Stimulated activated CD8-positive, alpha-beta memory T cell treated with anti-CD3 and anti-CD28 coated beads, Interleukin-12 subunit alpha, Interleukin-12 subunit beta, amount 100 ng/mL, for 24 hours (primary cell): ENCODE measurements around the gene RTP3.

ENCODE experiments used
- DNase-seq: peaks from one replicate; pipeline ENCODE4 v3.0.0-alpha.2; 2020; ENCODE audit errors: extremely low read depth

The RTP3 gene

GRCh38 chr3:46469680-46470357 is 28.0 kb upstream of the RTP3 start:
- no peak for DNase-seq

- DNase-seq: no peak
These were observed 26.9 kb upstream of the RTP3 start for GRCh38 chr3:46470831-46471230.

GRCh38 chr3:46471371-46471914 is 26.3 kb upstream of the RTP3 start:
- no peak for DNase-seq

GRCh38 chr3:46472736-46473135 is 25.0 kb upstream of the RTP3 start:
- no peak for DNase-seq

- DNase-seq: no peak
These were observed 20.6 kb upstream of the RTP3 start for GRCh38 chr3:46477145-46477544.

GRCh38 chr3:46477756-46478155 is 20.0 kb upstream of the RTP3 start:
- DNase-seq: no peak

GRCh38 chr3:46478341-46478740 is 19.4 kb upstream of the RTP3 start:
- no peak for DNase-seq

- DNase-seq: no peak
These were observed 18.8 kb upstream of the RTP3 start for GRCh38 chr3:46479021-46479420.

GRCh38 chr3:46479696-46480095 is 18.1 kb upstream of the RTP3 start:
- no peak for DNase-seq

GRCh38 chr3:46480491-46481195 is 17.1 kb upstream of the RTP3 start:
- DNase-seq: no peak

GRCh38 chr3:46481636-46482035 is 16.1 kb upstream of the RTP3 start:
- DNase-seq: no peak

GRCh38 chr3:46482632-46483350 is 15.0 kb upstream of the RTP3 start:
- no peak for DNase-seq

GRCh38 chr3:46483825-46484224 is 14.0 kb upstream of the RTP3 start:
- DNase-seq: no peak

- DNase-seq: no peak
These were observed 13.4 kb upstream of the RTP3 start for GRCh38 chr3:46484388-46484787.

GRCh38 chr3:46484911-46485778 is 12.6 kb upstream of the RTP3 start:
- DNase-seq: no peak

- no peak for DNase-seq
These were observed 12.0 kb upstream of the RTP3 start for GRCh38 chr3:46485779-46486175.

GRCh38 chr3:46488735-46489361 is 8.9 kb upstream of the RTP3 start:
- peak; percentile 80 for DNase-seq

- no peak for DNase-seq
These were observed 8.4 kb upstream of the RTP3 start for GRCh38 chr3:46489381-46489780.

- DNase-seq: no peak
These were observed 7.9 kb upstream of the RTP3 start for GRCh38 chr3:46489875-46490274.

GRCh38 chr3:46490338-46491084 is 7.3 kb upstream of the RTP3 start:
- DNase-seq: no peak
